IMR-90 (cell line): Measurements from ENCODE around the gene EID1. TPM values are rescaled to one million over a fixed set of nuclear protein-coding genes. Genes with fewer than 3 reads are reported as not detected.
A peak's percentile ranks its signal among the peaks of the same experiment; 100 is the strongest.

Experiments used
- ATAC-seq: fragments of 200-7000 bp; cut with Tn5 transposase; 2 replicates; pipeline ENCODE4 v1.9.1; 2020; ENCODE audit warnings: low read depth, mild to moderate bottlenecking, moderate library complexity
- BruUV-seq: library from RNA; stranded (reverse); fragments of 400-500 nt; replicated peaks from 2 replicates; lab custom pipeline; 2021; lab: Mats Ljungman, UMichigan
- CTCF ChIA-PET: fragments of 300-600 bp; formaldehyde crosslinking; extraction: SDS; loops from one replicate; lab custom pipeline; 2021; ENCODE audit warnings: antibody characterized with exemption; lab: Yijun Ruan, JAX
- POLR2A ChIA-PET: fragments of 300-600 bp; sonication (Branson Sonifier 250); formaldehyde crosslinking; loops from one replicate; lab custom pipeline; 2022; ENCODE audit warnings: antibody characterized with exemption; ENCODE audit not compliant: unreplicated experiment; lab: Charles Lee
- DNase-seq: peaks from one replicate; pipeline ENCODE4 v3.0.0; 2013
- H2AFZ ChIP-seq: replicated peaks from 2 replicates; pipeline ENCODE3; 2013; ENCODE audit warnings: low read length, mild to moderate bottlenecking; ENCODE audit not compliant: poor library complexity
- H2AK5ac ChIP-seq: 2 replicates; pipeline ENCODE4 v1.6.1; 2013; ENCODE audit warnings: low read depth, low read length, inconsistent platforms
- H2AK9ac ChIP-seq: replicated peaks from 2 replicates; pipeline ENCODE3; 2013; ENCODE audit warnings: mild to moderate bottlenecking, low read depth, low read length, moderate library complexity; ENCODE audit not compliant: poor library complexity
- H2BK120ac ChIP-seq: 2 replicates; pipeline ENCODE4 v1.6.1; 2013; ENCODE audit warnings: low read depth, low read length, inconsistent platforms
- H2BK15ac ChIP-seq: 3 replicates; pipeline ENCODE4 v1.6.1; 2013; ENCODE audit warnings: low read depth, low read length, inconsistent platforms
- H2BK20ac ChIP-seq: 2 replicates; pipeline ENCODE4 v1.6.1; 2013; ENCODE audit warnings: low read depth, mild to moderate bottlenecking, inconsistent platforms, low read length, moderate library complexity
- H2BK5ac ChIP-seq: 2 replicates; pipeline ENCODE4 v1.6.1; 2013; ENCODE audit warnings: mild to moderate bottlenecking, low read depth, low read length, inconsistent platforms; ENCODE audit not compliant: poor library complexity, severe bottlenecking
- H3K14ac ChIP-seq: replicated peaks from 2 replicates; pipeline ENCODE4 v1.6.1; 2013; ENCODE audit warnings: low read depth, low read length, inconsistent platforms
- H3K18ac ChIP-seq: 2 replicates; pipeline ENCODE4 v1.6.1; 2013; ENCODE audit warnings: low read depth, low read length, control low read depth
- H3K23ac ChIP-seq: 2 replicates; pipeline ENCODE4 v1.6.1; 2013; ENCODE audit warnings: low read depth, low read length, inconsistent platforms
- H3K27ac ChIP-seq: 2 replicates; pipeline ENCODE4 v1.5.1; 2013; ENCODE audit warnings: mild to moderate bottlenecking, control low read depth, low read length; ENCODE audit not compliant: insufficient read depth
- H3K27me3 ChIP-seq: 2 replicates; pipeline ENCODE4 v1.6.1; 2013; ENCODE audit warnings: low read length; ENCODE audit not compliant: control insufficient read depth, insufficient read depth
- H3K36me3 ChIP-seq: 2 replicates; pipeline ENCODE4 v1.6.1; 2013; ENCODE audit warnings: low read length, mixed read lengths; ENCODE audit not compliant: control insufficient read depth, insufficient read depth
- H3K4ac ChIP-seq: 2 replicates; pipeline ENCODE4 v1.6.1; 2013; ENCODE audit warnings: low read depth, low read length, inconsistent platforms
- H3K4me1 ChIP-seq: 2 replicates; pipeline ENCODE4 v1.6.1; 2013; ENCODE audit warnings: low read length, mixed read lengths; ENCODE audit not compliant: control insufficient read depth, insufficient read depth
- H3K4me2 ChIP-seq: 2 replicates; pipeline ENCODE4 v1.6.1; 2013; ENCODE audit warnings: low read depth, mild to moderate bottlenecking, control low read depth, low read length, moderate library complexity
- H3K4me3 ChIP-seq: 2 replicates; pipeline ENCODE4 v1.5.1; 2013; ENCODE audit warnings: low read depth, mild to moderate bottlenecking, control low read depth, low read length, moderate library complexity; ENCODE audit not compliant: insufficient read depth
- H3K56ac ChIP-seq: 2 replicates; pipeline ENCODE4 v1.6.1; 2013; ENCODE audit warnings: low read length, inconsistent platforms; ENCODE audit not compliant: insufficient read depth; ENCODE audit errors: extremely low read depth
- H3K79me1 ChIP-seq, 2 experiments: 2 replicates each; pipeline ENCODE4 v1.6.1; 2013; ENCODE audit warnings: low read length in 2 of 2, inconsistent platforms in 1 of 2, low read depth in 1 of 2
- H3K9ac ChIP-seq: 2 replicates; pipeline ENCODE4 v1.6.1; 2013; ENCODE audit warnings: low read depth, low read length, control low read depth
- H3K9me1 ChIP-seq: 2 replicates; pipeline ENCODE4 v1.6.1; 2013; ENCODE audit warnings: low read length, inconsistent platforms; ENCODE audit not compliant: insufficient read depth
- H3K9me3 ChIP-seq: 2 replicates; pipeline ENCODE4 v1.6.1; 2013; ENCODE audit warnings: low read length; ENCODE audit not compliant: control insufficient read depth, insufficient read depth
- H4K20me1 ChIP-seq: 2 replicates; pipeline ENCODE4 v1.6.1; 2013; ENCODE audit warnings: low read length, inconsistent platforms; ENCODE audit not compliant: insufficient read depth
- H4K5ac ChIP-seq: 2 replicates; pipeline ENCODE4 v1.6.1; 2013; ENCODE audit warnings: mild to moderate bottlenecking, low read depth, low read length, control low read depth
- H4K8ac ChIP-seq, 2 experiments: 2 replicates each; pipeline ENCODE4 v1.6.1; 2013; ENCODE audit warnings: low read depth in 2 of 2, low read length in 2 of 2, control low read depth in 1 of 2, inconsistent platforms in 1 of 2
- H4K91ac ChIP-seq: 2 replicates; pipeline ENCODE4 v1.6.1; 2013; ENCODE audit warnings: low read depth, low read length, inconsistent platforms; ENCODE audit not compliant: insufficient read depth
- BHLHE40 ChIP-seq: fragments of 150-350 bp; IDR thresholded peaks from 2 replicates; pipeline ENCODE4 v1.6.1; 2016; ENCODE audit warnings: mild to moderate bottlenecking, low read depth, low read length
- CHD1 ChIP-seq: IDR thresholded peaks from 2 replicates; pipeline ENCODE4 v1.6.1; 2012; ENCODE audit warnings: low read depth, low read length, improper control_type of control experiment
- ELK1 ChIP-seq: fragments of 150-350 bp; IDR thresholded peaks from 2 replicates; pipeline ENCODE4 v1.6.1; 2016; ENCODE audit warnings: low read depth, mild to moderate bottlenecking, low read length, moderate library complexity, borderline replicate concordance
- FOS ChIP-seq: fragments of 150-350 bp; IDR thresholded peaks from 2 replicates; pipeline ENCODE4 v1.6.1; 2016; ENCODE audit warnings: low read depth, low read length
- MAFK ChIP-seq: IDR thresholded peaks from 2 replicates; pipeline ENCODE4 v1.6.1; 2012; ENCODE audit warnings: low read depth, low read length, improper control_type of control experiment
- MAZ ChIP-seq: IDR thresholded peaks from 2 replicates; pipeline ENCODE4 v1.6.1; 2012; ENCODE audit warnings: low read depth, mild to moderate bottlenecking, low read length, improper control_type of control experiment, moderate library complexity, borderline replicate concordance
- MXI1 ChIP-seq: IDR thresholded peaks from 2 replicates; pipeline ENCODE4 v1.6.1; 2012; ENCODE audit warnings: low read depth, mild to moderate bottlenecking, low read length, moderate library complexity, borderline replicate concordance
- NFE2L2 ChIP-seq: fragments of 150-350 bp; IDR thresholded peaks from 2 replicates; pipeline ENCODE4 v1.6.1; 2016; ENCODE audit warnings: low read depth, mild to moderate bottlenecking, low read length
- POLR2A ChIP-seq: IDR thresholded peaks from 2 replicates; pipeline ENCODE4 v1.6.1; 2012; ENCODE audit warnings: mild to moderate bottlenecking, low read depth, low read length
- RAD21 ChIP-seq: IDR thresholded peaks from 2 replicates; pipeline ENCODE4 v1.6.1; 2012; ENCODE audit warnings: low read length, improper control_type of control experiment
- RCOR1 ChIP-seq: IDR thresholded peaks from 2 replicates; pipeline ENCODE4 v1.6.1; 2012; ENCODE audit warnings: mild to moderate bottlenecking, low read length, improper control_type of control experiment; ENCODE audit not compliant: insufficient replicate concordance
- RFX5 ChIP-seq: IDR thresholded peaks from 2 replicates; pipeline ENCODE4 v1.8.0; 2012; ENCODE audit warnings: low read depth, mild to moderate bottlenecking, low read length, moderate library complexity
- SMC3 ChIP-seq: fragments of 150-350 bp; IDR thresholded peaks from 2 replicates; pipeline ENCODE4 v1.6.1; 2016; ENCODE audit warnings: low read depth, mild to moderate bottlenecking, antibody characterized with exemption, low read length, moderate library complexity
- WGBS, 2 experiments: methylation state at CpG; one replicate each; pipeline versions ENCODE4 v1.1.5 to v1.1.7; 2013; ENCODE audit warnings: missing lambda C conversion rate in 2 of 2; ENCODE audit not compliant: insufficient read length in 1 of 2; ENCODE audit errors: extremely low coverage in 2 of 2; 5-methylcytosine and 5-hydroxymethylcytosine counted together
- dilution Hi-C: fragments of 300-500 bp; cut with HindIII; formaldehyde crosslinking; loops from one replicate; pipeline ENCODE4 v1.14.3; 2018; ENCODE audit warnings: low sequenced_read_pairs; ENCODE audit not compliant: unreplicated experiment
- in situ Hi-C: fragments of 300-500 bp; cut with MboI; formaldehyde crosslinking; loops from 3 replicates; pipeline ENCODE4 v1.14.3; 2019; ENCODE audit warnings: low sequenced_read_pairs, inconsistent platforms, mixed read lengths
- intact Hi-C: fragments of 100-400 bp; cut with micrococcal nuclease; formaldehyde crosslinking; loops from 2 replicates; pipeline ENCODE4 v1.10.0; 2022
- polyA plus RNA-seq, 3 experiments: library from polyadenylated mRNA; depleted of rRNA; stranded (reverse); fragments of >200 nt; gene quantifications; 2 replicates each; pipeline ENCODE4 v1.2.3, GENCODE V29; 2012; ENCODE audit warnings: low replicate concordance in 1 of 3
- total RNA-seq: library from RNA; depleted of rRNA; stranded (reverse); fragments of >200 nt; gene quantifications from 2 replicates; pipeline ENCODE4 v1.2.3, GENCODE V29; 2012
- TF ChIP-seq, protein P1 (sequence below): fragments of 150-350 bp; IDR thresholded peaks from 2 replicates; pipeline ENCODE4 v1.6.1; 2017; ENCODE audit warnings: mild to moderate bottlenecking, antibody characterized with exemption, low read length, low read depth
- TF ChIP-seq, protein P2 (sequence below): conservative IDR thresholded peaks from 2 replicates; pipeline ENCODE4 v1.5.1; 2012; ENCODE audit warnings: mild to moderate bottlenecking, low read depth, low read length, improper control_type of control experiment

EID1 gene
- total and polyA plus RNA-seq, 2 of the 4 experiments (the other 2 are of a cell fraction), result 147 to 162 TPM

GRCh38 chr15:48880070-48880634 lies 2.2 kb downstream of the EID1 start:
- in situ Hi-C loops, result no loop called here
- H4K20me1 ChIP-seq, result peaks cover 3% of the 10 kb centered on the region; the same call in 1 of the 2 replicates
- peak overlapping the region; percentile 40 for H2BK5ac ChIP-seq
- no peak overlapping the region; the same call in 1 of the 2 replicates for H2AK5ac ChIP-seq
- H3K14ac ChIP-seq, result peak overlapping the region; percentile 34; the same call in 1 of the 2 replicates
- intact Hi-C loops, result no loop called here
- no peaks in the 10 kb centered on the region for H3K36me3 ChIP-seq
- H3K56ac ChIP-seq, result no peak overlapping the region
- H4K5ac ChIP-seq, result no peak overlapping the region; the same call in 1 of the 2 replicates
- BruUV-seq, result no TSS peak
- H3K27ac ChIP-seq, result no peak overlapping the region
- CTCF ChIA-PET, result interaction anchor here (1.0 to 2.1 kb wide), 2 partner anchors 87 to 96 kb away, joined by 3 to 7 read pairs; no protein-coding TSS in a partner anchor
- H4K91ac ChIP-seq, result no peak overlapping the region
- no peak overlapping the region for H2BK120ac ChIP-seq
- no peak overlapping the region for H2AK9ac ChIP-seq
- POLR2A ChIA-PET, result interaction anchor here (0.6 kb wide), 2 partner anchors 10 to 95 kb away, joined by 3 read pairs; no protein-coding TSS in a partner anchor
- no CpG with 5 or more reads among the region's 3 CpGs for WGBS, 2 experiments
- H3K27me3 ChIP-seq, result no peaks in the 10 kb centered on the region
- H3K9me1 ChIP-seq, result peaks cover 8% of the 10 kb centered on the region; the same call in 1 of the 2 replicates
- H2BK15ac ChIP-seq, result no peak overlapping the region
- H3K4me2 ChIP-seq, result peak overlapping the region; percentile 84
- H2AFZ ChIP-seq, result no peak overlapping the region
- no peak for DNase-seq
- dilution Hi-C loops, result no loop called here
- H4K8ac ChIP-seq, result no peak overlapping the region
- no peak overlapping the region for H3K18ac ChIP-seq
- ATAC-seq, result no peak
- H2BK20ac ChIP-seq, result no peak overlapping the region
- peak overlapping the region; percentile 6; the same call in 1 of the 2 replicates for H3K9ac ChIP-seq
- peaks cover 7% of the 10 kb centered on the region; the same call in 1 of the 2 replicates for H3K4me1 ChIP-seq
- TF ChIP-seq BHLHE40 (no peak), NFE2L2 (no peak), SMC3 (no peak), MAZ (no peak), CHD1 (no peak), RCOR1 (no peak), POLR2A (no peak), ELK1 (no peak), MAFK (no peak), MXI1 (no peak), FOS (no peak), RFX5 (no peak), RAD21 (no peak)
- TF ChIP-seq, protein P1, sequence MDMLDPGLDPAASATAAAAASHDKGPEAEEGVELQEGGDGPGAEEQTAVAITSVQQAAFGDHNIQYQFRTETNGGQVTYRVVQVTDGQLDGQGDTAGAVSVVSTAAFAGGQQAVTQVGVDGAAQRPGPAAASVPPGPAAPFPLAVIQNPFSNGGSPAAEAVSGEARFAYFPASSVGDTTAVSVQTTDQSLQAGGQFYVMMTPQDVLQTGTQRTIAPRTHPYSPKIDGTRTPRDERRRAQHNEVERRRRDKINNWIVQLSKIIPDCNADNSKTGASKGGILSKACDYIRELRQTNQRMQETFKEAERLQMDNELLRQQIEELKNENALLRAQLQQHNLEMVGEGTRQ, result no peak
- TF ChIP-seq, protein P2, sequence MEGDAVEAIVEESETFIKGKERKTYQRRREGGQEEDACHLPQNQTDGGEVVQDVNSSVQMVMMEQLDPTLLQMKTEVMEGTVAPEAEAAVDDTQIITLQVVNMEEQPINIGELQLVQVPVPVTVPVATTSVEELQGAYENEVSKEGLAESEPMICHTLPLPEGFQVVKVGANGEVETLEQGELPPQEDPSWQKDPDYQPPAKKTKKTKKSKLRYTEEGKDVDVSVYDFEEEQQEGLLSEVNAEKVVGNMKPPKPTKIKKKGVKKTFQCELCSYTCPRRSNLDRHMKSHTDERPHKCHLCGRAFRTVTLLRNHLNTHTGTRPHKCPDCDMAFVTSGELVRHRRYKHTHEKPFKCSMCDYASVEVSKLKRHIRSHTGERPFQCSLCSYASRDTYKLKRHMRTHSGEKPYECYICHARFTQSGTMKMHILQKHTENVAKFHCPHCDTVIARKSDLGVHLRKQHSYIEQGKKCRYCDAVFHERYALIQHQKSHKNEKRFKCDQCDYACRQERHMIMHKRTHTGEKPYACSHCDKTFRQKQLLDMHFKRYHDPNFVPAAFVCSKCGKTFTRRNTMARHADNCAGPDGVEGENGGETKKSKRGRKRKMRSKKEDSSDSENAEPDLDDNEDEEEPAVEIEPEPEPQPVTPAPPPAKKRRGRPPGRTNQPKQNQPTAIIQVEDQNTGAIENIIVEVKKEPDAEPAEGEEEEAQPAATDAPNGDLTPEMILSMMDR, result no peak
- peak overlapping the region; percentile 49 for H3K23ac ChIP-seq
- peak overlapping the region; percentile 20; the same call in 1 of the 2 replicates for H3K4me3 ChIP-seq
- H3K4ac ChIP-seq, result no peak overlapping the region; the same call in 1 of the 2 replicates
- no peaks in the 10 kb centered on the region for H3K9me3 ChIP-seq
- H3K79me1 ChIP-seq, result peaks cover 7 to 36% of the 10 kb centered on the region in 2 experiments
